H1 (cell line): ENCODE measurements around the gene ARID1B. TPM values are rescaled to one million over a fixed set of nuclear protein-coding genes. Genes with fewer than 3 reads are reported as not detected.

Experiments
- ASH2L ChIP-seq: fragments of 200-600, 300-600 bp; sonication (generic); IDR thresholded peaks from one replicate; pipeline ENCODE4 v1.7.1; 2017; ENCODE audit warnings: low read length
- CBX8 ChIP-seq: fragments of 300-800, 300-1000 bp; sonication (generic); IDR thresholded peaks from 2 replicates; pipeline ENCODE4 v1.7.1; 2016; ENCODE audit warnings: low read depth, low read length, borderline replicate concordance
- CHD2 ChIP-seq: IDR thresholded peaks from 2 replicates; pipeline ENCODE4 v1.6.1; 2012; ENCODE audit warnings: low read length, improper control_type of control experiment
- CHD7 ChIP-seq: fragments of 300-600 bp; sonication (generic); IDR thresholded peaks from 2 replicates; pipeline ENCODE4 v1.7.1; 2012; ENCODE audit warnings: low read length, moderate library complexity, mild to moderate bottlenecking, inconsistent platforms; ENCODE audit not compliant: insufficient replicate concordance
- CTBP2 ChIP-seq: IDR thresholded peaks from 2 replicates; pipeline ENCODE4 v1.7.0; 2011; ENCODE audit warnings: borderline replicate concordance, mild to moderate bottlenecking, moderate library complexity, mixed read lengths, low read length; ENCODE audit not compliant: insufficient read depth, insufficient read length
- EGR1 ChIP-seq: IDR thresholded peaks from 2 replicates; pipeline ENCODE4 v1.6.1; 2011; ENCODE audit warnings: low read depth, low read length, borderline replicate concordance
- JUND ChIP-seq: IDR thresholded peaks from 2 replicates; pipeline ENCODE4 v1.6.1; 2011; ENCODE audit warnings: mild to moderate bottlenecking, improper control_type of control experiment, low read length
- POLR2A ChIP-seq, 2 experiments: IDR thresholded peaks; 1 replicate in 1 of 2; 2 replicates in 1 of 2; pipeline ENCODE4 v1.6.1; 2011; ENCODE audit warnings: low read depth in 2 of 2, low read length in 2 of 2, mild to moderate bottlenecking in 2 of 2; ENCODE audit errors: control extremely low read depth in 1 of 2
- SP1 ChIP-seq: IDR thresholded peaks from 2 replicates; pipeline ENCODE4 v1.6.1; 2011; ENCODE audit warnings: low read depth, low read length
- TAF1 ChIP-seq: IDR thresholded peaks from 2 replicates; pipeline ENCODE4 v1.6.1; 2011; ENCODE audit warnings: mild to moderate bottlenecking, low read depth, low read length
- TEAD4 ChIP-seq: IDR thresholded peaks from 2 replicates; pipeline ENCODE4 v1.6.1; 2012; ENCODE audit warnings: low read depth, low read length, inconsistent platforms, mixed read lengths
- YY1 ChIP-seq: IDR thresholded peaks from 2 replicates; pipeline ENCODE4 v1.6.1; 2011; ENCODE audit warnings: low read depth, mild to moderate bottlenecking, low read length
- polyA plus RNA-seq, 7 experiments: library from polyadenylated mRNA; depleted of rRNA in 3 of 7; stranded (reverse) in 5 of 7; unstranded in 2 of 7; fragments of >200 nt in 5 of 7; fragments of 200-250 nt in 2 of 7; gene quantifications; 1 replicate in 5 of 7; 2 replicates in 1 of 7; 4 replicates in 1 of 7; pipeline versions ENCODE4 v1.2.1 to v1.2.3, GENCODE V29; 2011 to 2013; ENCODE audit warnings: missing spikeins in 2 of 7, mixed read lengths in 2 of 7
- total RNA-seq: library from RNA; stranded (reverse); fragmentation: NEBNext Ultra II Directional; extraction: Animal tissue kit (Norgen Biotek cat#: 25700); gene quantifications from 2 replicates; pipeline ENCODE4 v1.2.1, GENCODE V29; 2021

Gene ARID1B
- total and polyA plus RNA-seq, 2 of the 8 experiments (the other 6 are each of a cell fraction or from before 2014, with no cell fraction given), result 24.3 to 70.3 TPM

GRCh38 chr6:157021993-157022740 lies 245.0 kb downstream of the ARID1B start (continued):
- TF ChIP-seq JUND, result no peak
- TF ChIP-seq CBX8, result no peak
- no peak for TF ChIP-seq SP1
- TF ChIP-seq POLR2A (IDR thresholded peaks at IDR 0.05; ENCODE audit: control extremely low read depth in 1 of 2, low read depth in 2 of 2, low read length in 2 of 2), result no peak
- no peak for TF ChIP-seq CHD7
- no peak for TF ChIP-seq EGR1
- no peak for TF ChIP-seq YY1
- TF ChIP-seq CTBP2, result no peak
- no peak for TF ChIP-seq TEAD4
- no peak for TF ChIP-seq CHD2
- TF ChIP-seq ASH2L, result peak; percentile 20
- TF ChIP-seq TAF1, result peak; percentile 47; the same call in 1 of the 2 replicates
